ENCODE measurements around the gene IGDCC3. TPM values are rescaled to one million over a fixed set of nuclear protein-coding genes. Genes with fewer than 3 reads are reported as not detected.
A peak's percentile ranks its signal among the peaks of the same experiment; 100 is the strongest.

Gene IGDCC3
- total RNA-seq, 1 donor from 2014 or later: 342 TPM

DNA sequence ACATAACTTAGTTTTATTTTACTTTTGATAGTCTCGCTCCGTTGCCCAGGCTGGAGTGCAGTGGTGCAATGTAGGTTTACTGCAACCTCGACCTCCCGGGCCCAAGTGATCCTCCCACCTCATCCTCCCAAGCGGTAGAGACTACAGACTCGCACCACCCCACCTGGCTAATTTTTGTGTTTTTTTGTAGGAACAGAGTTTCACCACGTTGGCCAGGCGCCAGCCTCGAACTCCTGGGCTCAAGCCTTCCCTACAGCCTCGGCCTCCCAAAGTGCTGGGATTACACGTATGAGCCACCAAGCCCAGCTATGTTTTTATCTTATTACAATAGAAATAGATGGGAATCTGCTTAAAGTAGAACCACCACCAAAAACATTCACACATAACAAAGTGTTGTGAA is 79.1 kb downstream of the IGDCC3 start:
- Mint-ChIP-seq H3K36me3 (ENCODE audit: unreplicated experiment) (peaks cover 7% of the 10 kb centered on the region), H3K9me3 (ENCODE audit: unreplicated experiment) (peaks cover 12% of the 10 kb centered on the region), H3K4me3 (ENCODE audit: unreplicated experiment) (no peak overlapping the region), H3K27ac (ENCODE audit: unreplicated experiment) (no peak overlapping the region), H3K27me3 (ENCODE audit: unreplicated experiment) (no peaks in the 10 kb centered on the region), H3K4me1 (ENCODE audit: low read depth, unreplicated experiment) (peaks cover 9% of the 10 kb centered on the region)
- DNase-seq: no peak
- TF ChIP-seq CTCF (IDR thresholded peaks at IDR 0.05; ENCODE audit: partially characterized antibody, unreplicated experiment): no peak

GRCh38 chr15:65292938-65293518 is 84.8 kb downstream of the IGDCC3 start:
- peaks cover 6% of the 10 kb centered on the region for H3K9me3 Mint-ChIP-seq (ENCODE audit: unreplicated experiment)
- peaks cover 5% of the 10 kb centered on the region for H3K4me1 Mint-ChIP-seq (ENCODE audit: low read depth, unreplicated experiment)
- no peak for DNase-seq
- no peak for TF ChIP-seq CTCF (IDR thresholded peaks at IDR 0.05; ENCODE audit: partially characterized antibody, unreplicated experiment)
- H3K27ac Mint-ChIP-seq (ENCODE audit: unreplicated experiment): no peak overlapping the region
- H3K36me3 Mint-ChIP-seq (ENCODE audit: unreplicated experiment): no peaks in the 10 kb centered on the region
- H3K4me3 Mint-ChIP-seq (ENCODE audit: unreplicated experiment): no peak overlapping the region
- no peaks in the 10 kb centered on the region for H3K27me3 Mint-ChIP-seq (ENCODE audit: unreplicated experiment)

GRCh38 chr15:65290228-65290627 is 87.6 kb downstream of the IGDCC3 start:
- no peaks in the 10 kb centered on the region for H3K36me3 Mint-ChIP-seq (ENCODE audit: unreplicated experiment)
- peaks cover 4% of the 10 kb centered on the region for H3K9me3 Mint-ChIP-seq (ENCODE audit: unreplicated experiment)
- H3K27ac Mint-ChIP-seq (ENCODE audit: unreplicated experiment): no peak overlapping the region
- no peak for DNase-seq
- H3K27me3 Mint-ChIP-seq (ENCODE audit: unreplicated experiment): peaks cover 9% of the 10 kb centered on the region
- H3K4me1 Mint-ChIP-seq (ENCODE audit: low read depth, unreplicated experiment): peaks cover 12% of the 10 kb centered on the region
- no peak overlapping the region for H3K4me3 Mint-ChIP-seq (ENCODE audit: unreplicated experiment)
- no peak for TF ChIP-seq CTCF (IDR thresholded peaks at IDR 0.05; ENCODE audit: partially characterized antibody, unreplicated experiment)

DNA sequence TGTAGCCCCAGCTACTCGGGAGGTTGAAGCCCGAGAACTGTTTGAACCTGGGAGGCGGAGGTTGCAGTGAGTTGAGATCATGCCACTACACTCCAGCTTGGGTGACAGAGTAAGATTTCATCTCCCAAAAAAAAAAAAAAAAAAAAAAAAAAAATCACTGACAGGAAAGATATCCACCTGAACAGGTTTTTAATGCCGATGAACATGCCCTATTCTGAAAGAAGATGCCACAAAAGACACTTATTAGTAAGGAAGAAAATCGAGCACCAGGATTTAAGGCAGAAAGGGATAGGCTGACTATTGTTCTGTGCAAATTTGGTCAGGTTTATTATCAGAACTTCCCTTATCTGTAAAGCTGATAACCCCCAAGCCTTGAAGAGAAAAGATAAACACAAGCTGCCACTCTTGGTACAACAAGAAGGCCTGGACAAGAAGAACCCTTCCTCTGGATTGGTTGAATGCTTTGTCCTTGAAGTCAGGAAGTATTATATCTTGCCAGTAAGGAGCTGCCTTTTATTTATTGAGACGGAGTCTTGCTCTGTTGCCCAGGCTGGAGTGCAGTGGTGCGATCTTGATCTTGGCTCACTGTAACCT is 88.4 kb downstream of the IGDCC3 start:
- H3K9me3 Mint-ChIP-seq (ENCODE audit: unreplicated experiment): peaks cover 4% of the 10 kb centered on the region
- TF ChIP-seq CTCF (IDR thresholded peaks at IDR 0.05; ENCODE audit: partially characterized antibody, unreplicated experiment): no peak
- no peak overlapping the region for H3K27ac Mint-ChIP-seq (ENCODE audit: unreplicated experiment)

GRCh38 chr15:65287520-65287855 is 90.3 kb downstream of the IGDCC3 start:
- H3K27me3 Mint-ChIP-seq (ENCODE audit: unreplicated experiment): peaks cover 9% of the 10 kb centered on the region
- peak overlapping the region; percentile 89 for H3K27ac Mint-ChIP-seq (ENCODE audit: unreplicated experiment)
- no peaks in the 10 kb centered on the region for H3K36me3 Mint-ChIP-seq (ENCODE audit: unreplicated experiment)
- peaks cover 4% of the 10 kb centered on the region for H3K9me3 Mint-ChIP-seq (ENCODE audit: unreplicated experiment)
- peak overlapping the region; percentile 86 for H3K4me3 Mint-ChIP-seq (ENCODE audit: unreplicated experiment)
- peaks cover 12% of the 10 kb centered on the region for H3K4me1 Mint-ChIP-seq (ENCODE audit: low read depth, unreplicated experiment)
- DNase-seq: no peak
- no peak for TF ChIP-seq CTCF (IDR thresholded peaks at IDR 0.05; ENCODE audit: partially characterized antibody, unreplicated experiment)

More for the DNA sequence above, 88.4 kb downstream of the IGDCC3 start:
- DNase-seq: no peak
- H3K4me1 Mint-ChIP-seq (ENCODE audit: low read depth, unreplicated experiment): peaks cover 12% of the 10 kb centered on the region
- H3K27me3 Mint-ChIP-seq (ENCODE audit: unreplicated experiment): peaks cover 9% of the 10 kb centered on the region
- H3K4me3 Mint-ChIP-seq (ENCODE audit: unreplicated experiment): no peak overlapping the region
- no peaks in the 10 kb centered on the region for H3K36me3 Mint-ChIP-seq (ENCODE audit: unreplicated experiment)

All from glutamatergic neuron (in vitro differentiated cells).